IPS-15b (cell line): ENCODE measurements around the gene PPL.

Experiments used
- H3K27me3 ChIP-seq: one replicate; pipeline ENCODE4 v1.6.1; 2013; ENCODE audit warnings: low read length; ENCODE audit not compliant: control insufficient read depth, insufficient read depth
- H3K36me3 ChIP-seq: one replicate; pipeline ENCODE4 v1.6.1; 2013; ENCODE audit warnings: low read length; ENCODE audit not compliant: control insufficient read depth, insufficient read depth
- H3K4me1 ChIP-seq: one replicate; pipeline ENCODE4 v1.6.1; 2013; ENCODE audit warnings: mild to moderate bottlenecking, low read length; ENCODE audit not compliant: control insufficient read depth, insufficient read depth
- H3K4me3 ChIP-seq: one replicate; pipeline ENCODE4 v1.5.1; 2013; ENCODE audit warnings: low read depth, low read length
- H3K9ac ChIP-seq: one replicate; pipeline ENCODE4 v1.6.1; 2013; ENCODE audit warnings: low read depth, mild to moderate bottlenecking, low read length
- H3K9me3 ChIP-seq: one replicate; pipeline ENCODE4 v1.6.1; 2013; ENCODE audit warnings: mild to moderate bottlenecking, low read length; ENCODE audit not compliant: control insufficient read depth, insufficient read depth

The PPL gene

DNA sequence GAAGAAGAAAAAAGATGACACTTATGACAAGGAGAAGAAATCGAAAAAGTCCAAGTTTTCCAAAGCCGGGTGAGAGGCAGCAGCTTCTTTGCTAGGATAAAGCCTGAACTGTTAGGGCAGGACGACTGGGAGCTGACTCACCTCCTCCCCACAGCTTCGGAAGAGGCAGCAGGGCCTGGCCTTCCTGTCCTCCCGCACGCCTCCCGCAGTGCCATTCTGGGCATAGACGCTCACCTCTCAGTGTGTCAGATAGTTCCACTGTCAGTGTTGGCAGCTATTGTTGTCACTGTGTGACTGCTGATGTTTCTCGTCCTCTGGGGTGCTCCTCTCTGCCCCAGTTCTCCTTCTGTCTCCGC lies 77.1 kb downstream of the PPL start:
- H3K27me3 ChIP-seq: no peaks in the 10 kb centered on the region
- no peaks in the 10 kb centered on the region for H3K9me3 ChIP-seq
- H3K4me1 ChIP-seq: no peaks in the 10 kb centered on the region
- no peak overlapping the region for H3K4me3 ChIP-seq
- peaks cover 48% of the 10 kb centered on the region for H3K36me3 ChIP-seq
- no peak overlapping the region for H3K9ac ChIP-seq

DNA sequence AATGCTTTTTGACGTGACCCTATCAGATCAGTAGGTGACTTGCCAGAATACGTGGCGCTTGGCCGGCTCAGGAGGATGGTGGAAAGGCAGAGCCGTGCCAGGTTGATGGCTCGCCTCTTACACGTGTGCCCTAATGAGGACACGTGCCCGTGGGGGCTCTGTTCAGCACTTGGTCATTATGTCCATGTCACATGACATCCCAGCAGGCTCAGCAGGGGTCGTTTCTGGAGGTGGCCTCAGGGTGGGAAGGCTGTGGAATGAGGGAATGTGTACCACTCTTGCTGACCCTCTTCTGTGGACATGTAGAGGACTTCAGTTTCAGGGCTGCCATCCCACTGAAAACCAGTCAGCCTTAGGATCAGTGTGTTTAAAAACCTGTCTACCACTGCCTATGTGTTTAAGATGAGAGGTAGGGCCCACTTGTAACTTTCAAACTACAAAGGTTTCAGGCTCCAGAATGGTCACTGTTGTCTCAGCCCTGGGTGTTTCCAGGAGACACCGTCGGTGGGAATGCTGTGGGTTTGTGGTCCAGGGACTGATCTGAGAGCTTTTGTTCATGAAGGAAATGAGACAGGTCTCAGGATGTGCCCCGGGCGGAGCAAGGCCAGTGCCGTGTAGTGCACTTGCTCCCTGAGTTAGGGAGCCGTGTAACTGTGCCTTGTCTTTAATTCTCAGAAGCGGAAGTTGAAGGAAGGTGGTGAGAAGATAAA lies 77.6 kb downstream of the PPL start:
- H3K4me3 ChIP-seq: no peak overlapping the region
- H3K9me3 ChIP-seq: no peaks in the 10 kb centered on the region
- H3K4me1 ChIP-seq: no peaks in the 10 kb centered on the region
- peaks cover 52% of the 10 kb centered on the region for H3K36me3 ChIP-seq
- H3K27me3 ChIP-seq: no peaks in the 10 kb centered on the region
- H3K9ac ChIP-seq: no peak overlapping the region

DNA sequence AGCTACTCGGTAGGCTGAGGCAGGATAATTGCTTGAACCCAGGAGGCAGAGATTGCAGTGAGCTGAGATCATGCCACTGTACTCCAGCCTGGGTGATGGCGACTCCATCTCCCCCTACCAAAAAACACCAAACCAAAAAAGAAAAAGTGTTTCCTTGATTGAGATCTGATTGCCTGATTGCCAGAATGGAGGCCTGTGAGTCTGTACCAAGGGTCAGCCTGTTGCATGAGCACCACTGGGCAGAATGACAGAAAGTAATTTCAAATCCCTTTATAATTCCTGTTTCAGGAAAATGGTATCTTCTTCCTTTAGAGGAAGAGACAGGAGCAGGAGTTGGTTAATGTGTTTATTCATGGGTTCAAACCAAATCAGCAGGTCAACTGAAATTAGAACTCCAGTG lies 81.1 kb downstream of the PPL start:
- H3K9ac ChIP-seq: no peak overlapping the region
- no peaks in the 10 kb centered on the region for H3K4me1 ChIP-seq
- H3K9me3 ChIP-seq: no peaks in the 10 kb centered on the region
- no peaks in the 10 kb centered on the region for H3K27me3 ChIP-seq
- H3K36me3 ChIP-seq: peaks cover 58% of the 10 kb centered on the region
- H3K4me3 ChIP-seq: no peak overlapping the region

DNA sequence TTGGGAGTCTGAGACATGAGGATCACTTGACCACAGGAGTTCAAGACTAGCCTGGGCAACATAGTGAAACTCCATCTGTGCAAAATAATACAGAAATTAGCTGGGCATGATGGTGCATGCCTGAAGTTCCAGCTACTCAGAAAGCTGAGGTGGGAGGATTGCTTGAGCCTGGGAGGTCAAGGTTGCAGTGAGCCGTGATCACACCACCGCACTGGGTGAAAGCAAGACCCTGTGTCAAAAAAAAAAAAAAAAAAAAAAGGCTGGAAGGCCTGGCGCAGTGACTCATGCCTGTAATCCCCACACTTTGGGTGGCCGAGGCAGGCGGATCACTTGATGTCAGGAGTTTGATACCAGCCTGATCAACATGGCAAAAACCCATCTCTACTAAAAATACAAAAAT lies 81.6 kb downstream of the PPL start:
- Histone ChIP-seq H3K9ac (no peak overlapping the region), H3K36me3 (peaks cover 54% of the 10 kb centered on the region), H3K4me1 (no peaks in the 10 kb centered on the region), H3K27me3 (no peaks in the 10 kb centered on the region), H3K9me3 (no peaks in the 10 kb centered on the region), H3K4me3 (no peak overlapping the region)

DNA sequence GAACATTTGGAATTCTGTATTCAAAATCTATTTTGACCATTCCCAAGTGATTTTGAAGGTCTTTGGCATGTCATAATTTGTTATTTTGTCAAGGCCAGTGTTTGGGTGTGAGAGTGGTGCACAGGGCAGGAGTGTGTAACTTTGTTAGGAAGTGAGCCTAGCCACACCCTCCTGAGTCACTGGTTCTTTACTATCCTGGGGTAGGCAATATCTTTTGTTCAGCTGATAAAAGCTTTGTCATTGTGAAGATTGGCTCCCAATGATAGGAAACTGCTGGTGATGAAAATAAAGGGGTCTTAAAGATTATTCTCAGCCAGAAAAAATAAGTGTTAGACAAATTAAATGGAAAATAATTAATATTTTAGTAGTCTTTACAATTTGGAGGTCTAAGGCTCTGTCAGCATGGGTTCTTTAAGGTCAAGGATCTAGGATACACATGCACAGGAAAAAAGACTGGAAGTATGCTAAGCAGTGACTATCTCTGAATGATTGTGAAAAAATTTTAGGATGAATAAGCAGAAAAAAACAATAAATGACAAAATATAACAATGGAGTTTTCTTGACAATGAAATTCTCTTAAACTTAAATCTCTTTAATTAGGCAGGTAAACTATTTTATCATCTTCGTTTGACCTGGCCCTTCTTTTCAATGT lies 84.6 kb downstream of the PPL start:
- Histone ChIP-seq H3K9ac (no peak overlapping the region), H3K36me3 (peaks cover 31% of the 10 kb centered on the region), H3K27me3 (no peaks in the 10 kb centered on the region), H3K4me3 (no peak overlapping the region), H3K9me3 (no peaks in the 10 kb centered on the region), H3K4me1 (peaks cover 4% of the 10 kb centered on the region)

DNA sequence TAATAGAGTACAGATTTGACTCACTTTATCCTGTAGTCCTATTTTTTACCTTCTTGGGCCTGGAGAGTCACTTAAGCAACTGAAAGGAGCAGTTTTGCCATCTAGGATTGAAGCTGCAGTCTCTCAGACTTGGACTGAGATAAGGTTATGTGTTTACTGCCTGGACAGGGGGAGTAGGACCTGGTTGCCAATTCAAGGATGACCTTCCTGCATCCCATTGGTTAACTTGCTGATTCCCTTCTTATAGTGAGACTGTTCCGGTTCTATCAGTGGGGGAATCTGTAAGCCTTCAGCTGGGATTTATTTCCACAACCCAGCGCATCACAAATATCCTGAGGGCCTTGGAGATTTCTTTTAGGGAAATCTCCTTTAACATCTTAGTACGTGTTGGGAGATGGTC lies 86.7 kb downstream of the PPL start:
- H3K27me3 ChIP-seq: no peaks in the 10 kb centered on the region
- no peak overlapping the region for H3K4me3 ChIP-seq
- H3K36me3 ChIP-seq: peaks cover 22% of the 10 kb centered on the region
- H3K9ac ChIP-seq: no peak overlapping the region
- no peaks in the 10 kb centered on the region for H3K9me3 ChIP-seq
- H3K4me1 ChIP-seq: peaks cover 10% of the 10 kb centered on the region

DNA sequence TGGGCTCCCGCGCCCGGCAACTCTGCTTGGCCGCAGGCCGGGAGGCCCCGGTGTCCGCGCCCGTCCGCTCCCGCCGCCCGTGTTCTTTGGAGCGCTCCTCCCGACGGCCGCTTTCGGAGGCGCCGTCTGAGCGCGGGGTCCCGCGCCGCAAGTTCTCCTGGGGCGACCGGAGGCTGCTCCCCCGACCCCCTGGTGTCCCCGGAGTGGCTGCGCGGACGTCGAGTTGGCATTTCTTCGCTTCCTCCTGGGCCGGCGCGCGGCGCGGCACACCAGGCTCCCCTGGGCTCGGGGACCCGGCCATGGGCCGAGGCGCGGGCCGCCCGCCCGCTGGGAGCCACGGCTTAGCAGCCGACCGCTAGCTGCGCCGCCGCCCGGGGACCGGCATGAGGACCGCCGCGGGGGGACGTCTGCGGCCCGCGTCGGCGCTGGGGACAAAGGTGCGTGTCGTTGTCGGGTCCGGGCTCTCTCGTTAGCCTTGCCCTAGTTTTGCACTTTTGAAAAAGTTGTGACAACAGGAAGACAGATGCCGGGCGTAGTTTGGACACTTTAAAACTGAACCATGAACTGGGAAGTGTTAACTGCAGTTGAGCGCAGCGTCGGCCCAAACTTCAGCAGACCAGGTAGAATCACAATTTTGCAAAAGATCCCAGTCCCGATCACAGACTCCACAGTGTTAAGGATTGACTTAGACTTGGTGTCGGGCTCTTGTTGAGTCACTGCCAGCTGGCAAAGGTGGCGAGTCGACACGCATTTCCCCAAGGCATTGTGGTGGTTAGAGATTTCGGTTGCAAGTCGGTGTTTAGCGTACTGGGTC lies 89.0 kb downstream of the PPL start:
- Histone ChIP-seq H3K36me3 (peaks cover 20% of the 10 kb centered on the region), H3K9me3 (no peaks in the 10 kb centered on the region), H3K4me1 (peaks cover 10% of the 10 kb centered on the region), H3K4me3 (peak overlapping the region; percentile 91), H3K27me3 (no peaks in the 10 kb centered on the region), H3K9ac (peak overlapping the region; percentile 70)

DNA sequence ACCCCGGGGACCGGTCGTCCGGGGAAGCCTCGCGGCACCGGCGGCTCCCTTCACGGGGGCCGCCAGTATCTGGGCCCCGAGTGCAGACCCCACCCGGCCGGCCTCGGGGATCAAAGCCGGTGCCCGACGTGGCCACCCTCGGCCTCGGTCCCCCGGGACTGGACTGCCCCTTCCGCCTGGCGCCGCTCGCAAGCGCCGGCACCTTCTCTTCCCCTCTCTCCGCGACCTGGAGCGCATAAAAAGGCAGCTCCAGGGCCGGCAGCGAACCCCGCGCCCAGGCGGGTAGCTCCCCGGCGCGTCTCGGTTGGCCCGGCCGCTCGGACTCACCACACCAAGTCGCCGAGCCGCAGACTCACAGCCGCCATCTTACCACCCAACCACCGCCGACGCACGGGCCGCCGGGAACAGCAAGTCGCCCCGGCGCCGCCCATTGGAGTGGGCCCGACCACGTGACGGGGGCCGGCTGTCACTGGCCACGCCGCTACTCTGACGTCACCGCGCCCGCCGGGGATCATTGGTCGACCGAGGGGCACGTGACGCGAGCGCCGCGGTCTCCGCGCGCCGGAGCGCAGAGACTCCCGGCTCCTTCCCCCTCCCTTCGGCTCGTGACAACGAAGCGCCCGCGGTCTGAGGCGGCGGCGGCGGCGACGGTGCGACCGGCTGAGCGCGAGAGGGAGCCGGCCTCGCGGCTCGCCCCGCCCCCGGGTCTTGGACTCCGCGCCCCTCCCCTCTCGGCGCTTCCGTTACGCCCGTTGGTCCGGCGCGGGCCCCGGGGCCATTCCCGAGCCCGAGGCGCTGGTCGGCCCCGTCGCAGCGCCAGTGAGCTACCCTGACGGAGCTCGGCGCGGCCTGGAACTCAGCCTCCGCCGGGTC lies 89.8 kb downstream of the PPL start, which contains the start of the genes GLYR1 and UBN1:
GLYR1 (minus strand) TSS at position 388 of the 873 bp plus-strand sequence; CDS start at position 365, 23 bp downstream.
UBN1 (plus strand) TSS at position 581 of the 873 bp plus-strand sequence. CDS start 5,437 bp downstream, outside the sequence.
- Histone ChIP-seq H3K4me1 (peaks cover 10% of the 10 kb centered on the region), H3K4me3 (peak within 1 kb of the TSS; percentile 91), H3K27me3 (no peaks in the 10 kb centered on the region), H3K9ac (peak within 1 kb of the TSS; percentile 85), H3K36me3 (peaks cover 24% of the 10 kb centered on the region), H3K9me3 (no peaks in the 10 kb centered on the region)

DNA sequence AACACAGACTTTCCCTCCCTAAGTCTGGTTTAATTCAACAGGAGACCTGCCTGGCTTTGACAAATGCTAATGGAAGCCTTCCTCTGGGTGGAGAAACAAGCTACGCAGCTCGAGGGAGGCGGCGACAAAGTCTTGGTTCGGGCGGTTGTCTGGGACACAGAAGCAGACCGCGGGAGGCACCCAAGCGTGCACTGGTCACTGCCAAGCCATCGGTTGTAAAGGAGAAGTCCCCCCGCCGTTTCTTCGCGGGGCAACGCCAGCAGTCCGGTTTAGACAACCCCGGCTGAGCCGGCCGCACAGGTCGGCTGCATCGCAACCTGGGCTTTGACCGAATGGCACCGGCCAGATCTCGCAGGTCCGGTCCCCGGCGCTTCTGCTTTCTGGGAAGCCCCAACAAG lies 90.4 kb downstream of the PPL start:
- H3K36me3 ChIP-seq: peaks cover 26% of the 10 kb centered on the region
- H3K4me1 ChIP-seq: peaks cover 10% of the 10 kb centered on the region
- peak overlapping the region; percentile 91 for H3K4me3 ChIP-seq
- peak overlapping the region; percentile 85 for H3K9ac ChIP-seq
- no peaks in the 10 kb centered on the region for H3K9me3 ChIP-seq
- no peaks in the 10 kb centered on the region for H3K27me3 ChIP-seq

DNA sequence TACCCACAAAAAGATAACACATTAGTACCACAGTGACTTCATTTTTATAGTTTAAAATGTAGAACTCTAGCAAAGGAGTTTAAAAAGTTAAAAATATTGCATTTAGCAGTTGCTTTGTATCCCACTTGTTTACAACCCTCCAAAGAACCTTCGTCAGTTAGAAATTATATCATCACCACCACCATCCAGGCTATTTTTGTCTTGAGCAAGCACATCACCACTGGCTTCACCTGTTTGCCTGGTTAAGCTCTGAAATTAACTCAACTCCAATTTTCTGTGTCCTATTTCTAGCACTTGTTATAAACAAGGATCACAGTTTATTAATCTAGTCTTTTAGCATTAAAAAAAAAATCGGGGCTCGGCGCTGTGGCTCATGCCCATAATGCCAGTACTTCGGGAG lies 96.0 kb downstream of the PPL start:
- no peaks in the 10 kb centered on the region for H3K9me3 ChIP-seq
- no peaks in the 10 kb centered on the region for H3K27me3 ChIP-seq
- peaks cover 3% of the 10 kb centered on the region for H3K4me1 ChIP-seq
- H3K9ac ChIP-seq: no peak overlapping the region
- H3K4me3 ChIP-seq: no peak overlapping the region
- H3K36me3 ChIP-seq: peaks cover 37% of the 10 kb centered on the region

DNA sequence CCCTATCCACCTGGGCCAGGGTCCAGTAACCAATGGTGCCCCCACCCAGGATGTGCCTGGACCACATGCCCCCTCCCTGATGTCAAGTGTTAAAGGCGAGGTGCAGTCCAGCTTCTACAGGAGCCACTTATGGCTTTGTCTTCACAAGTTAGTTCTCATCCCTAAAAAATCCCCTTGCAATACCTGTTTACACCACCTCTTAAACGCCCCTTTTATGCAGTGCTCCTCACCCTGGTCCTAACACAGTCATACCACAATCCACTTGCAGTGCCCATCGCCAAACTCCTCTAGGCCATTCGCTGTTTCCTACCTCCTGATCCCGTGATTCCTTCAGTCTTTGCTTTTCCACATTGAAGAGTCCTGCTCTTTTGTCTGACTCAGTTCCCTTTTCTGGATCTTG lies 97.0 kb downstream of the PPL start:
- no peak overlapping the region for H3K4me3 ChIP-seq
- H3K4me1 ChIP-seq: no peaks in the 10 kb centered on the region
- H3K9me3 ChIP-seq: no peaks in the 10 kb centered on the region
- H3K36me3 ChIP-seq: peaks cover 37% of the 10 kb centered on the region
- no peaks in the 10 kb centered on the region for H3K27me3 ChIP-seq
- H3K9ac ChIP-seq: no peak overlapping the region
